H1 (cell line): Measurements from ENCODE around the gene NHS. TPM values are rescaled to one million over a fixed set of nuclear protein-coding genes. Genes with fewer than 3 reads are reported as not detected.

Experiments
- CTCF ChIA-PET: fragments of 300-600 bp; sonication (Branson Sonifier 250); formaldehyde crosslinking; loops from one replicate; lab custom pipeline; 2021; ENCODE audit not compliant: partially characterized antibody; lab: Charles Lee
- POLR2A ChIA-PET: fragments of 300-600 bp; sonication (Branson Sonifier 250); formaldehyde crosslinking; loops from one replicate; lab custom pipeline; 2021; ENCODE audit warnings: inconsistent platforms; ENCODE audit not compliant: partially characterized antibody; lab: Charles Lee
- DNase-seq, 2 experiments: peaks; one replicate each; pipeline versions ENCODE4 v3.0.0 to v3.0.0-alpha.2; 2010 to 2022; ENCODE audit warnings: low spot score in 2 of 2, low read depth in 1 of 2, mixed read lengths in 1 of 2
- FAIRE-seq: peaks from 2 replicates; lab custom pipeline; 2011; peaks lifted over from hg19 to GRCh38; lab: Jason Lieb, UNC
- H2AFZ ChIP-seq: 2 replicates; pipeline ENCODE4 v1.8.1; 2012; ENCODE audit warnings: low read length, inconsistent platforms
- H2AK5ac ChIP-seq: 2 replicates; pipeline ENCODE4 v1.6.1; 2013; ENCODE audit warnings: low read depth, low read length
- H2BK120ac ChIP-seq: replicated peaks from 2 replicates; pipeline ENCODE3; 2013; ENCODE audit warnings: low read depth, low read length, inconsistent platforms
- H2BK12ac ChIP-seq: 2 replicates; pipeline ENCODE4 v1.6.1; 2013; ENCODE audit warnings: low read depth, low read length
- H2BK15ac ChIP-seq: 2 replicates; pipeline ENCODE4 v1.6.1; 2013; ENCODE audit warnings: low read length
- H2BK20ac ChIP-seq: 2 replicates; pipeline ENCODE4 v1.6.1; 2013; ENCODE audit warnings: low read length
- H2BK5ac ChIP-seq: 2 replicates; pipeline ENCODE4 v1.6.1; 2013; ENCODE audit warnings: low read depth, low read length
- H3K14ac ChIP-seq: 2 replicates; pipeline ENCODE4 v1.6.1; 2013; ENCODE audit warnings: inconsistent platforms; ENCODE audit not compliant: insufficient read length
- H3K18ac ChIP-seq: 2 replicates; pipeline ENCODE4 v1.6.1; 2013; ENCODE audit warnings: low read length; ENCODE audit errors: extremely low read depth
- H3K23ac ChIP-seq: 2 replicates; pipeline ENCODE4 v1.6.1; 2013; ENCODE audit warnings: inconsistent platforms; ENCODE audit not compliant: insufficient read length
- H3K23me2 ChIP-seq: 2 replicates; pipeline ENCODE4 v1.6.1; 2013; ENCODE audit warnings: low read depth, low read length
- H3K27ac ChIP-seq: 2 replicates; pipeline ENCODE4 v1.6.1; 2011; ENCODE audit warnings: low read depth, low read length, inconsistent platforms
- H3K27me3 ChIP-seq, 4 experiments: replicated peaks in 1 of 4; 1 replicate in 1 of 4; 2 replicates in 3 of 4; pipeline versions ENCODE4 v1.6.1 to v1.8.1; 2011 to 2013; ENCODE audit warnings: low read length in 3 of 4, mild to moderate bottlenecking in 3 of 4, inconsistent platforms in 2 of 4, mixed read lengths in 2 of 4, moderate library complexity in 1 of 4; ENCODE audit not compliant: control insufficient read depth in 3 of 4, insufficient read depth in 3 of 4; ENCODE audit errors: extremely low read depth in 1 of 4
- H3K36me3 ChIP-seq, 4 experiments: 2 replicates each; pipeline versions ENCODE4 v1.6.1 to v1.8.1; 2011 to 2013; ENCODE audit warnings: mild to moderate bottlenecking in 4 of 4, low read length in 3 of 4, moderate library complexity in 2 of 4, control low read depth in 1 of 4, inconsistent platforms in 1 of 4; ENCODE audit not compliant: insufficient read depth in 4 of 4, control insufficient read depth in 2 of 4
- H3K4ac ChIP-seq: replicated peaks from 2 replicates; pipeline ENCODE3; 2013; ENCODE audit warnings: low read length, low read depth, mixed read lengths, inconsistent platforms; ENCODE audit not compliant: insufficient read length
- H3K4me1 ChIP-seq, 4 experiments: replicated peaks in 1 of 4; 1 replicate in 1 of 4; 2 replicates in 3 of 4; pipeline versions ENCODE4 v1.6.1 to v1.8.1; 2011 to 2013; ENCODE audit warnings: low read length in 3 of 4, inconsistent platforms in 2 of 4, mixed read lengths in 1 of 4; ENCODE audit not compliant: insufficient read depth in 4 of 4, control insufficient read depth in 3 of 4
- H3K4me2 ChIP-seq, 2 experiments: 2 replicates each; pipeline versions ENCODE4 v1.6.1 to v1.8.1; 2011 to 2013; ENCODE audit warnings: low read depth in 2 of 2, low read length in 2 of 2, control low read depth in 1 of 2, inconsistent platforms in 1 of 2, mild to moderate bottlenecking in 1 of 2; ENCODE audit not compliant: insufficient read depth in 1 of 2
- H3K4me3 ChIP-seq, 4 experiments: fragments of 200-600, 300-600 bp in 1 of 4; sonication (generic), shearing (Covaris generic), sonication (Bioruptor Twin) in 1 of 4; 2 replicates each; pipeline versions ENCODE4 v1.5.1 to v1.8.1; 2011 to 2016; ENCODE audit warnings: low read length in 4 of 4, low read depth in 3 of 4, control low read depth in 2 of 4, inconsistent platforms in 2 of 4, mild to moderate bottlenecking in 2 of 4, mixed read lengths in 1 of 4, moderate library complexity in 1 of 4; ENCODE audit not compliant: insufficient read depth in 2 of 4; ENCODE audit errors: extremely low read depth in 1 of 4
- H3K56ac ChIP-seq: replicated peaks from 2 replicates; pipeline ENCODE3; 2013; ENCODE audit warnings: low read depth, mild to moderate bottlenecking, mixed read lengths, low read length, inconsistent platforms; ENCODE audit not compliant: insufficient read length
- H3K79me1 ChIP-seq: 2 replicates; pipeline ENCODE4 v1.6.1; 2013; ENCODE audit warnings: low read depth, low read length, control low read depth
- H3K79me2 ChIP-seq, 2 experiments: 2 replicates each; pipeline versions ENCODE4 v1.6.1 to v1.8.1; 2012 to 2013; ENCODE audit warnings: low read length in 2 of 2, mild to moderate bottlenecking in 2 of 2, inconsistent platforms in 1 of 2; ENCODE audit not compliant: insufficient read depth in 2 of 2, control insufficient read depth in 1 of 2
- H3K9ac ChIP-seq, 4 experiments: replicated peaks in 1 of 4; 1 replicate in 1 of 4; 2 replicates in 3 of 4; pipeline versions ENCODE4 v1.6.1 to v1.8.1; 2011 to 2013; ENCODE audit warnings: low read depth in 3 of 4, low read length in 3 of 4, control low read depth in 2 of 4, mild to moderate bottlenecking in 2 of 4, moderate library complexity in 2 of 4, inconsistent platforms in 1 of 4; ENCODE audit errors: extremely low read depth in 1 of 4
- H3K9me3 ChIP-seq, 2 experiments: 2 replicates each; pipeline versions ENCODE4 v1.6.1 to v1.8.1; 2012 to 2013; ENCODE audit warnings: mild to moderate bottlenecking in 2 of 2, moderate library complexity in 2 of 2, control low read depth in 1 of 2, inconsistent platforms in 1 of 2, low read depth in 1 of 2, low read length in 1 of 2, mixed read lengths in 1 of 2; ENCODE audit not compliant: insufficient read depth in 2 of 2
- H4K20me1 ChIP-seq, 2 experiments: replicated peaks in 1 of 2; 2 replicates each; pipeline versions ENCODE3 to v1.8.1; 2011 to 2013; ENCODE audit warnings: inconsistent platforms in 2 of 2, low read length in 2 of 2, mild to moderate bottlenecking in 1 of 2; ENCODE audit not compliant: insufficient read depth in 2 of 2, control insufficient read depth in 1 of 2
- H4K5ac ChIP-seq: 2 replicates; pipeline ENCODE4 v1.6.1; 2013; ENCODE audit warnings: low read length, low read depth, mixed read lengths, inconsistent platforms; ENCODE audit not compliant: insufficient read length
- H4K8ac ChIP-seq: 2 replicates; pipeline ENCODE4 v1.8.0; 2013; ENCODE audit warnings: mild to moderate bottlenecking, moderate library complexity, low read length, inconsistent platforms; ENCODE audit not compliant: insufficient read depth; ENCODE audit errors: extremely low read depth
- H4K91ac ChIP-seq: replicated peaks from 2 replicates; pipeline ENCODE3; 2013; ENCODE audit warnings: low read length, mixed read lengths, inconsistent platforms; ENCODE audit not compliant: insufficient read length
- RAD21 ChIP-seq, 2 experiments: IDR thresholded peaks in 1 of 2; conservative IDR thresholded peaks in 1 of 2; 2 replicates each; pipeline ENCODE4 v1.6.1; 2011; ENCODE audit warnings: low read depth in 2 of 2, low read length in 2 of 2, improper control_type of control experiment in 1 of 2, inconsistent platforms in 1 of 2, mild to moderate bottlenecking in 1 of 2, moderate library complexity in 1 of 2
- WGBS, 2 experiments: shearing (Covaris generic) in 1 of 2; methylation state at CpG; one replicate each; pipeline versions ENCODE4 v1.1.6 to v1.1.7; 2013 to 2015; ENCODE audit warnings: low lambda C conversion rate in 2 of 2, mixed read lengths in 2 of 2, inconsistent platforms in 1 of 2, low coverage in 1 of 2, missing lambda C conversion rate in 1 of 2; ENCODE audit not compliant: insufficient replicate concordance in 2 of 2, insufficient coverage in 1 of 2, insufficient read length in 1 of 2; ENCODE audit errors: extremely low coverage in 1 of 2, missing lambda C conversion rate in 1 of 2; 5-methylcytosine and 5-hydroxymethylcytosine counted together
- polyA plus RNA-seq, 7 experiments: library from polyadenylated mRNA; depleted of rRNA in 3 of 7; stranded (reverse) in 5 of 7; unstranded in 2 of 7; fragments of >200 nt in 5 of 7; fragments of 200-250 nt in 2 of 7; gene quantifications; 1 replicate in 5 of 7; 2 replicates in 1 of 7; 4 replicates in 1 of 7; pipeline versions ENCODE4 v1.2.1 to v1.2.3, GENCODE V29; 2011 to 2013; ENCODE audit warnings: missing spikeins in 2 of 7, mixed read lengths in 2 of 7
- total RNA-seq: library from RNA; stranded (reverse); fragmentation: NEBNext Ultra II Directional; extraction: Animal tissue kit (Norgen Biotek cat#: 25700); gene quantifications from 2 replicates; pipeline ENCODE4 v1.2.1, GENCODE V29; 2021
- TF ChIP-seq, protein P1 (sequence below): IDR thresholded peaks from 2 replicates; pipeline ENCODE4 v1.6.1; 2012; ENCODE audit warnings: inconsistent platforms

The NHS gene
- total and polyA plus RNA-seq, 2 of the 8 experiments (the other 6 are each of a cell fraction or from before 2014, with no cell fraction given): 2.2 to 6.7 TPM

DNA sequence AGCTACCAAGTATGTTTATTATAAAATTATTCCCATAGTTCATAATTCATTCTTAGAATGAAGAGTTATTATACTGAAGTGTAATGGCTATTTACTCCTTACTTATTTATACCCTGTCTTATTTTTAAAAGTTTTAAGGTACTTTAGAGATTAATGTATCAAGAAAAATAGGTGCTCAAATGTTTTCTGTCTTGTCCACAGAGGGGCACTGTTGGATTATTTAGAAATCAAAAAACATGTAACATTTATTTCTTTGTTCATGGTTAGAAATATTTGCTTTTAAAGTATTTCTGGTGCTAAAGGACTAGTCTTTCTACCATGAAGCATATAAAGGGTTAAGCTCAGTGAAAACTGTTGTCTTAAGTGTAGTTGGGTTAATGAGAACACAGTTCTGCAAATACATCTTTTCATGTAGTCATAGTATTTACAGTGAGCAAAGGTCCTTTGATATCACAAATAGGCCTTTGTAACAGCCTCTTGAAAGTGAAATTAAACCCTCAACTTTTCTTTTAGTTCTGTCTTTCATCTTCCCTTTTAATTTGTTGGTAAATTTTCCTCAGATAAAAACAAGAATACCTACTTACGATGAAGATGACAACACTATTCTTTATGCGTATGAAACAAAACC, 370.0 kb downstream of the NHS start:
- POLR2A ChIA-PET: no interaction called here
- WGBS, 2 experiments: 88% methylated on average over 2 of the region's 2 CpGs; no CpG with 5 or more reads in 1 of the 2 experiments

More for the DNA sequence above, 370.0 kb downstream of the NHS start:
- Histone ChIP-seq H4K20me1 (peaks cover 0 to 2% of the 10 kb centered on the region in 2 experiments), H3K4me2 (no peak overlapping the region), H2BK120ac (no peak overlapping the region), H4K5ac (no peak overlapping the region), H3K18ac (no peak overlapping the region), H3K27ac (no peak overlapping the region), H2AK5ac (no peak overlapping the region), H3K79me2 (no peaks in the 10 kb centered on the region), H3K23ac (no peak overlapping the region), H3K56ac (no peak overlapping the region), H2BK12ac (no peak overlapping the region), H3K27me3 (no peaks in the 10 kb centered on the region), H3K79me1 (no peaks in the 10 kb centered on the region), H2BK5ac (no peak overlapping the region), H2BK20ac (no peak overlapping the region), H2AFZ (no peak overlapping the region), H3K36me3 (no peaks in the 10 kb centered on the region), H4K8ac (no peak overlapping the region), H3K4me3 (no peak overlapping the region), H3K9ac (no peak overlapping the region), H3K23me2 (no peaks in the 10 kb centered on the region), H4K91ac (no peak overlapping the region), H3K14ac (no peak overlapping the region), H3K9me3 (no peaks in the 10 kb centered on the region), H3K4ac (no peak overlapping the region), H3K4me1 (no peaks in the 10 kb centered on the region), H2BK15ac (no peak overlapping the region)
- TF ChIP-seq RAD21 (IDR thresholded peaks at IDR 0.05 in 1 of 2, conservative IDR thresholded peaks at IDR 0.05 in 1 of 2; ENCODE audit: low read depth in 2 of 2, low read length in 2 of 2): peak in 1 of 2 experiments; percentile 31; a peak in 3 of 4 replicates
- TF ChIP-seq, protein P1, sequence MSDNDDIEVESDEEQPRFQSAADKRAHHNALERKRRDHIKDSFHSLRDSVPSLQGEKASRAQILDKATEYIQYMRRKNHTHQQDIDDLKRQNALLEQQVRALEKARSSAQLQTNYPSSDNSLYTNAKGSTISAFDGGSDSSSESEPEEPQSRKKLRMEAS: no peak
- CTCF ChIA-PET: interaction anchor here (0.7 to 1.3 kb wide), 2 partner anchors 19 to 67 kb away, joined by 3 to 4 read pairs; no protein-coding TSS in a partner anchor
- FAIRE-seq (peak; percentile 73), DNase-seq (no peak)
